ENCODE data around the gene ERCC6L2.

Gene ERCC6L2

GRCh38 chr9:95874989-95875304, 544 bp upstream of the ERCC6L2 start:
- Histone ChIP-seq H2AFZ (ENCODE audit: low read depth, low read length) (peak overlapping the region; percentile 91), H4K20me1 (ENCODE audit: insufficient read depth, low read length) (no peaks in the 10 kb centered on the region), H3K4me2 (ENCODE audit: low read length) (no peak overlapping the region; the same call in 1 of the 2 replicates), H3K4me1 (ENCODE audit: low read length) (peaks cover 16% of the 10 kb centered on the region), H3K79me2 (ENCODE audit: low read length) (peaks cover 28% of the 10 kb centered on the region; the same call in 1 of the 2 replicates), H3K27me3 (ENCODE audit: low read depth, low read length) (no peaks in the 10 kb centered on the region), H3K36me3 (replicated peaks; ENCODE audit: low read depth, low read length) (peaks cover 47% of the 10 kb centered on the region), H3K27ac (ENCODE audit: low read length) (no peak overlapping the region), H3K4me3 (ENCODE audit: low read length) (no peak overlapping the region), H3K9ac (ENCODE audit: low read length) (no peak overlapping the region), H3K9me3 (ENCODE audit: insufficient read depth, low read length) (no peaks in the 10 kb centered on the region)
- TF ChIP-seq CTCF (IDR thresholded peaks at IDR 0.05; ENCODE audit: low read depth, low read length) (no peak), EZH2phosphoT487 (IDR thresholded peaks at IDR 0.05; ENCODE audit: low read depth) (no peak)

- H3K9ac ChIP-seq (ENCODE audit: low read length), result no peak overlapping the region
- no peaks in the 10 kb centered on the region for H3K9me3 ChIP-seq (ENCODE audit: insufficient read depth, low read length)
- peaks cover 8% of the 10 kb centered on the region for H3K4me1 ChIP-seq (ENCODE audit: low read length)
- peak overlapping the region; percentile 73 for H2AFZ ChIP-seq (ENCODE audit: low read depth, low read length)
- no peaks in the 10 kb centered on the region for H4K20me1 ChIP-seq (ENCODE audit: insufficient read depth, low read length)
- peaks cover 32% of the 10 kb centered on the region; the same call in 1 of the 2 replicates for H3K79me2 ChIP-seq (ENCODE audit: low read length)
- H3K36me3 ChIP-seq (replicated peaks; ENCODE audit: low read depth, low read length), result peaks cover 37% of the 10 kb centered on the region
- H3K4me3 ChIP-seq (ENCODE audit: low read length), result no peak overlapping the region
- no peak overlapping the region for H3K4me2 ChIP-seq (ENCODE audit: low read length)
- no peak overlapping the region for H3K27ac ChIP-seq (ENCODE audit: low read length)
- no peaks in the 10 kb centered on the region for H3K27me3 ChIP-seq (ENCODE audit: low read depth, low read length)
- TF ChIP-seq CTCF (IDR thresholded peaks at IDR 0.05; ENCODE audit: low read depth, low read length) (no peak), EZH2phosphoT487 (IDR thresholded peaks at IDR 0.05; ENCODE audit: low read depth) (no peak)
Observed at GRCh38 chr9:95876138-95876444, 600 bp downstream of the ERCC6L2 start.

GRCh38 chr9:95876595-95876994, 1.1 kb downstream of the ERCC6L2 start:
- Histone ChIP-seq H3K36me3 (replicated peaks; ENCODE audit: low read depth, low read length) (peaks cover 33% of the 10 kb centered on the region), H4K20me1 (ENCODE audit: insufficient read depth, low read length) (no peaks in the 10 kb centered on the region), H3K9me3 (ENCODE audit: insufficient read depth, low read length) (no peaks in the 10 kb centered on the region), H3K27me3 (ENCODE audit: low read depth, low read length) (no peaks in the 10 kb centered on the region), H3K79me2 (ENCODE audit: low read length) (peaks cover 32% of the 10 kb centered on the region; the same call in 1 of the 2 replicates), H2AFZ (ENCODE audit: low read depth, low read length) (peak overlapping the region; percentile 73; the same call in 1 of the 2 replicates), H3K4me1 (ENCODE audit: low read length) (peaks cover 8% of the 10 kb centered on the region), H3K4me2 (ENCODE audit: low read length) (no peak overlapping the region), H3K9ac (ENCODE audit: low read length) (no peak overlapping the region), H3K27ac (ENCODE audit: low read length) (no peak overlapping the region), H3K4me3 (ENCODE audit: low read length) (no peak overlapping the region)
- TF ChIP-seq CTCF (IDR thresholded peaks at IDR 0.05; ENCODE audit: low read depth, low read length), result no peak
- no peak for TF ChIP-seq EZH2phosphoT487 (IDR thresholded peaks at IDR 0.05; ENCODE audit: low read depth)

GRCh38 chr9:95877984-95878383, 2.5 kb downstream of the ERCC6L2 start:
- Histone ChIP-seq H3K4me3 (ENCODE audit: low read length) (no peak overlapping the region), H3K36me3 (replicated peaks; ENCODE audit: low read depth, low read length) (peaks cover 30% of the 10 kb centered on the region), H3K27me3 (ENCODE audit: low read depth, low read length) (no peaks in the 10 kb centered on the region), H3K9ac (ENCODE audit: low read length) (no peak overlapping the region), H4K20me1 (ENCODE audit: insufficient read depth, low read length) (no peaks in the 10 kb centered on the region), H3K4me1 (ENCODE audit: low read length) (peaks cover 8% of the 10 kb centered on the region), H3K9me3 (ENCODE audit: insufficient read depth, low read length) (no peaks in the 10 kb centered on the region), H3K4me2 (ENCODE audit: low read length) (no peak overlapping the region), H3K79me2 (ENCODE audit: low read length) (peaks cover 32% of the 10 kb centered on the region; the same call in 1 of the 2 replicates), H3K27ac (ENCODE audit: low read length) (no peak overlapping the region), H2AFZ (ENCODE audit: low read depth, low read length) (no peak overlapping the region)
- TF ChIP-seq CTCF (IDR thresholded peaks at IDR 0.05; ENCODE audit: low read depth, low read length) (no peak), EZH2phosphoT487 (IDR thresholded peaks at IDR 0.05; ENCODE audit: low read depth) (no peak)
